ENCODE results near the gene ADAMTSL4.
"Not testable (repeated sequence)": the region's sequence is repeated elsewhere in the genome, so short reads cannot be mapped to it uniquely, and the experiment has no call there.

DNA sequence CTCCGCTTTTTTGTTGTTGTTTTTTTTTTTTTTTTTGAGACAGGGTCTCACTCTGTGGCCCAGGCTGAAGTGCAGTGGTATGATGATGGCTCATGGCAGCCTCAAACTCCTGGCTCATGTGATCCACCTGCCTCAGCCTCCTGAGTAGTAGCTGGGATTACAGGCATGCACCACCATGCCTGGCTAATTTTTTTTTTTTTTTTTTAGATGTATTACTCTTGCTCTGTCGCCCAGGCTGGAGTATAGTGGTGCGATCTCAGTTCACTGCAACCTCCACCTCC is 56.2 kb downstream of the ADAMTSL4 start:
- TF ChIP-seq POLR2AphosphoS5 (IDR thresholded peaks at IDR 0.05; ENCODE audit: low read depth, low read length); CTCF (IDR thresholded peaks at IDR 0.05); TCF7L2 (IDR thresholded peaks at IDR 0.05; ENCODE audit: low read depth, low read length): not testable (repeated sequence)
- TF ChIP-seq, protein P1, sequence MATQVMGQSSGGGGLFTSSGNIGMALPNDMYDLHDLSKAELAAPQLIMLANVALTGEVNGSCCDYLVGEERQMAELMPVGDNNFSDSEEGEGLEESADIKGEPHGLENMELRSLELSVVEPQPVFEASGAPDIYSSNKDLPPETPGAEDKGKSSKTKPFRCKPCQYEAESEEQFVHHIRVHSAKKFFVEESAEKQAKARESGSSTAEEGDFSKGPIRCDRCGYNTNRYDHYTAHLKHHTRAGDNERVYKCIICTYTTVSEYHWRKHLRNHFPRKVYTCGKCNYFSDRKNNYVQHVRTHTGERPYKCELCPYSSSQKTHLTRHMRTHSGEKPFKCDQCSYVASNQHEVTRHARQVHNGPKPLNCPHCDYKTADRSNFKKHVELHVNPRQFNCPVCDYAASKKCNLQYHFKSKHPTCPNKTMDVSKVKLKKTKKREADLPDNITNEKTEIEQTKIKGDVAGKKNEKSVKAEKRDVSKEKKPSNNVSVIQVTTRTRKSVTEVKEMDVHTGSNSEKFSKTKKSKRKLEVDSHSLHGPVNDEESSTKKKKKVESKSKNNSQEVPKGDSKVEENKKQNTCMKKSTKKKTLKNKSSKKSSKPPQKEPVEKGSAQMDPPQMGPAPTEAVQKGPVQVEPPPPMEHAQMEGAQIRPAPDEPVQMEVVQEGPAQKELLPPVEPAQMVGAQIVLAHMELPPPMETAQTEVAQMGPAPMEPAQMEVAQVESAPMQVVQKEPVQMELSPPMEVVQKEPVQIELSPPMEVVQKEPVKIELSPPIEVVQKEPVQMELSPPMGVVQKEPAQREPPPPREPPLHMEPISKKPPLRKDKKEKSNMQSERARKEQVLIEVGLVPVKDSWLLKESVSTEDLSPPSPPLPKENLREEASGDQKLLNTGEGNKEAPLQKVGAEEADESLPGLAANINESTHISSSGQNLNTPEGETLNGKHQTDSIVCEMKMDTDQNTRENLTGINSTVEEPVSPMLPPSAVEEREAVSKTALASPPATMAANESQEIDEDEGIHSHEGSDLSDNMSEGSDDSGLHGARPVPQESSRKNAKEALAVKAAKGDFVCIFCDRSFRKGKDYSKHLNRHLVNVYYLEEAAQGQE (IDR thresholded peaks at IDR 0.05; ENCODE audit: insufficient read depth in 1 of 2, low read depth in 2 of 2, low read length in 1 of 2), result not testable (repeated sequence)

All from Panc1 (cell line).